HG03045 (cell line): Measurements from ENCODE around the gene SCAANT1.

Experiments used
- ATAC-seq: cut with Tn5 transposase; IDR thresholded peaks from one replicate; pipeline ENCODE4 v1.9.1; 2021; ENCODE audit warnings: mild to moderate bottlenecking, moderate library complexity; ENCODE audit not compliant: unreplicated experiment

SCAANT1 gene

DNA sequence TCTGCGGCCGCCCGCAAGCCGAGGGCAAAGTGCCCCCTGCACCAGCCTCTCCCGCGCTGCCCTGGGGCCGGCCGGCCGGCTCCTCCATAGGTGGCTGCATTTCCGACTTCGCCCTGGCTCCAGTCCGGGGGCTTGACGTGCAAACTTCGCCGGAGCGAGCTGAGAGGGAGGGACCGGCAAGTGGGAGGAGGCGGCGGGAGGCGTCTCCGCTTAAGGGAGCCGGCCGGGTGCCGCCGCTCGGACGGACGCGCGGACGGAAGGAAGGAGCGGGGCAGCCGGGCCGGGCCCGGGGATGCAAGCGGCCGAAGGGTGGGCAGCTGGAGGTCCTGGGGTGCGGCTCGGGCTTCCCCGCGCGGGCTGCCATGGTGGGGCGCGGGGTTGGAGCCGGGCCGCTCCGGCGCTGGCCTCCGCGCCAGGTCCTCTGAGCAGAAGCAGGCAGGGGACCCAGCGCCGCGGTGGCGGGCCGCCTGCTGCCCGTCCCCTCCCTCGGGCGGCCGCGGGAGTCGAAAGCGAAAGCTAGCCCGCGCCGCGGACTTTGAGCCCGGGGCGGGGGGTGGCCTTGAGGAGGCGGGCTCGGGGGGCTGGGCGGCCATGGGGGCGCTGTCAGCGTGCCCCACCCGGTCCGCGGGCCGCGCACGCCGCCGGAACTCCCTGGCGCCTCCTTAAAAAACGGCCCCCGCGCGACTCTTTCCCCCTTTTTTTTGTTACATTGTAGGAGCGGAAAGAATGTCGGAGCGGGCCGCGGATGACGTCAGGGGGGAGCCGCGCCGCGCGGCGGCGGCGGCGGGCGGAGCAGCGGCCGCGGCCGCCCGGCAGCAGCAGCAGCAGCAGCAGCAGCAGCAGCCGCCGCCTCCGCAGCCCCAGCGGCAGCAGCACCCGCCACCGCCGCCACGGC lies at the start of gene SCAANT1:
SCAANT1 (minus strand) TSS at position 511 of the 895 bp plus-strand sequence.
- peak; percentile 80 for ATAC-seq

DNA sequence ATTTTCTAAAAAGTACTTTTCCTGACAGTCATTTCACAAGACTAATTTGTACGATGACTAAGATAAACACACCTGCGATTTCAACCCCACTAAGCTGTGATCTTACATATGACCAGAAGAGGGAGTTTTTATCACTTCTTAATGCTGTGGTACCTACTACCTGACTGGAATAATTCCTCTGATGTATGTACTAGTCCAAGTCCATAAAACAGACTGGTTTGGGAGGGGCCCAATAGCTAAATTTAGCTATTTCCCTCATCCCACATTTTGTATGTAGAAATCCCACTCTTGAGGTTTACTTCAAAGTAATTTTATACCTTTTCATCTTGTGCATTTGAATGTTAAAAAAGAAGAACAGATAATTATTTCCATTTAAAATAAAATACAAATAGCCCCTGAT lies 49.7 kb upstream of the SCAANT1 start:
- ATAC-seq = peak; percentile 70

DNA sequence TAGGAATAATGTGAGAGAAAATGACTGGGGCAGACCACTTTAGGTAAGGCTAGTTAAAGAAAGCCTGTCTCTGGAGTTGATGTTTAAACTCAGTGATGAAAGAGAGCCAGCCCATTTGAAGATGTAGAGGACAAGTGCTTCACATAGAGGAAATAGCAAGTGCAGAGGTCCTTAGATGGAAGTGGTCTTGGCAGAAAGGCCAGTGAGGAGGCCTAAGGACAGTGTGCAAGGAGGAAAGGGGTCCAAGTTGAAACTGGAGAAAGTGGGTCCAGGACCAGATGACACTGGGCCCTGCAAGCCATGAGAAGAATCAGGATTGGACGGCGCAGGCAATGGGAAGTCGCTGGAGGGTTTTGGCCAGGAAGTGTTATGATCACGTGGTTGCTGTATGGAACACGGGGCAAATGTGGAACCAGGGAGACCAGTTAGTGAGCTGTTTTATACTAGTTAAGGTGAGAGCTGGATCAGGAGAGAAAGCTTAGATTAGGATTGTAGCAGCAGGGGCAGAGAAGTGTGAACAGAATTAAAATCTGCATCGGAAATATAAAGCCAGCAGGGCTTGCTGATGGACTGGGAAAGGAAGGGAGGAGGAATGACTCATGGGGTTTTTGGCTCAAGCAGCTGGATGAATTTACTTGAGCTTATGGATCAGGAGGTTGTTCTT lies 48.0 kb upstream of the SCAANT1 start:
- no peak for ATAC-seq

DNA sequence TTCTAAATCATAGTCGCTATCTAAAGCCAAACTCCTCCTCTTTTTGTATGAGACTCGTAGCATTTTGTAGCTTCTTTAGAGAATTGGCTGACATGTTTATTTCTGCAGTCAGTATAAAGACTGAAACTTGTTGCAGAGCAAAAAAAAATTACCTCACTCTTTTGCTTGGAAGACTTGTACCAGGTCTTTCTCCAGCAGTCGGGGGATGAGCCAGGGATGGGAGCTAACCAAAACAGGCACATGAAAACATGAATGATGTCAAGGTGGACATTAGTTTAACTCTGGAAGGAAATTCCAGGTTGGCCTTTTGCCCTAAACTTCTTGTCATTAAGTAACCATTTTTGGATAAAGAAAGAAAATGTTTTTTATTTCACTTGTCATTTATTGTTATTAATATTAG lies 47.0 kb upstream of the SCAANT1 start:
- ATAC-seq = no peak

DNA sequence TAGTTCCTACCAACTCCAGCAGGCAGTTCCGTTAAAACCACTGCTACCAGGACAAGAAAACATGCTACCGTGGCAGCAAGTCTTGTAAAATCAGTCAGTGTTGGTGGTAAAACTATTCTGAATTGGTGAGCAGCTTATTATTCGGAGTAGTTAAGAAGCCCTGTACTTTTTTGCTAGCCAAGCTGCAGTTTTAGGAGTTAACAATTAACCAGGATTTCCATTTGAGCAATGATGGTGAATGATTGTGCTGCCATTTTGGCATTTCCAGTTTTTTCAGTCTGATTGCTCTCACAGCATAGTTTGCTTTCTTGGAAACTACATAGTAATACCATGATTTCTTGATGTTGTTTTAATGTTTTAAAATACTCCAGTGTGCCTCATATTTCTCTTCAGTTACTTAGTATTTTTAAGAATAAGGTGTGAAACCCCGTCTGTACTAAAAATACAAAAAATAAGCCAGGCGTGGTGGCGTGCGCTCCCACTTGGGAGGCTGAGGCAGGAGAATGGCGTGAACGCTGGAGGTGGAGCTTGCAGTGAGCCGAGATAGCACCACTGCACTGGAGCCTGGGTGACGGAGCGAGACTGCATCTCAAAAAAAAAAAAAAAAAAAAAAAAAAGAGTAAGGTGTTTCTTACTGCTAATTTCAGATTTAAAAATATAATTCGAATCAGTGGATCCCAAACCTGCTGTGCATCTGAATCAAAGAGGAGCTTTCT lies 43.8 kb upstream of the SCAANT1 start:
- no peak for ATAC-seq

DNA sequence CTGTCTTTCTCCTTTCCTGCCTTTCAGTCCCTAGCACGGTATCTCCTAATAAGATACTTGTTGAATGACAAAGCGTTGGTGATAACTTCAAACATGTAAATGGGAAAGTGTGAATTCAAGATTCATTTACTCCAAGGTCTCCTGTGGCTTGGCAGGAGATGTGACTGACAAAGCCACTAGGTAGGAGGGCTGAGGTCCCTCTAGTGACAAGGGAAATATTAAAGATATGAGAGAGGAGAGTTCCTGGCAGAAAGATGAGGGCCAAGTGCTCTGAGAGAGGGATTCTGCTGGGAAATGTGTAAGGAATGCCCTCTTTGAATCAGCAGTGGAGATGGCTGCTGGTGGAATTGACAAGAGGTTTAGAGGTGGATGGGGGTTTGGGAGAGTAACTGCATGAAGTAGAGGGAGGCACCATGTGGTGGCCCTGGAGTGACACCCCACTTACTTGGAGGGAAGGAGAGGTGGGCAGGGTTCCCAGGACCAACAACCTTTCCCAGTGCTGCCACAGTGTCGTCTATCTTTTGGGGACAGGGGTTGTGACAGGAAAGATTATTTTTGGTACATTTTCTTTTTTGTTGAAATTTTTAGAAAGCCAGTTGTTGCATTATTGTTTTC lies 43.0 kb upstream of the SCAANT1 start:
- ATAC-seq = no peak

DNA sequence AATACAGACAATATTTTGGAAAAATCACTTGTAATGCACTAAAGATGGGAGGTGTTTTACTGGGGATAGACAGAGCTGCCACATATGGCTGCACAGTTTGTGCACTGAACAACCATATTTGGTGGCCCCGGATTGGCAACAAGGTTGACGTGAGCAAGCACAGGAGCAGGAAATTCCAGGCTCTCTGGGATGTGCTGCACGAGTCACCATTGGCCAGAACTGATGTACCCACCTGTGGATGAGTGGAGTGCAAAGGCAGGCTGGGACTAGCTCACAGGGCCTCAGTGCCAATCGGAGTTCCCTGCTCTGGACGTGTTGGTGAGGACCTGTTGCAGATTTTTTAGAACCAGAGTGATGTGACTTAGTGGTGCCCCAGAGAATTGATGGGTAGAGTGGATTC lies 42.0 kb upstream of the SCAANT1 start:
- ATAC-seq = no peak

DNA sequence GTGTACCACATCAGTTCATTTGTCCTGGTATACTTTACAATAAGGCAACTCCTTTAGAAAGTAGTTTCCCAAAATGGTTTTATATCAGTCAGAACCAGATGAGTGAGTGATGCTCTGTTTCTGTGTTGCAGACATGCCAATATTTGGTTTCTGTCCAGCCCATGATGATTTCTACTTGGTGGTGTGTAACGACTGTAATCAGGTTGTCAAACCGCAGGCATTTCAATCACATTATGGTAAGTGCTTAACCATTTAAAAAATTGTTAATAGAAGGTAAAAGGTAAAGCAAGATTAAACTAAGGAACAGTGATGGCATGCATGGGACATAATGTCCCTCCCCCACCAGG lies 40.0 kb upstream of the SCAANT1 start:
- no peak for ATAC-seq

DNA sequence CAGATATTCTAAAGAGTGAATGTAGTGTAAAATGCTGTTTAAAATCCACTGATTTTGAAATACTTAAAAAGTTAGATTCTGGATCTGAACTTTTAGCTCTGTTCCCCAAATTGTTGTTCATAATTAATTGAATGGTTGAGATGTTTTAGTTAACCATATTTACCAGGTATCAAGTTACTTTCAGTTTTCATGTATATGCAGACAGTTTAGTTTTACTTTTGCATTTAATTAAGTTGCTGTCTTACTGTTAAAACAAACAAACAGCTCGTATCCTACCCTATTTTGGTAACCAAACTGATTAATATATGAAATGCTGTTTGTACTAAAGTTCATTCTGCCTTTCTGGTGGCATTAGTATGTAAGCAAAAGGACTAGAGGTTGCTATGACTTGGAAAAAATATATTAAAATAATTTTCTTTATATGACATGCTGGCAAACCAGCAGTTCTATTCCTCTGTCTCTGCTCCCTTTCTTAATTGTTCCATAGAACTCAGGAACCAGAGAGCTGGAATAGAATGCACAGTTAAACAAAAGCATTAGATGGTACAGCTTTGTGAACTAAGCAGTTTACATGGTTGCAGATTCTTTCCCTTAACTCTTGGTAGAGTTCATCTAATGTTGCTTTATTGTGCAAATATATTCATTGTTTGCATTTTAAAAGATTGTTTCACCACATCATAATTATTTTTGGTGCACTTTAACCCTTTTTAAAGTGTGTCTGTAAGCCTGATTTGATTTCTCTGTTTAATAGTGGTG lies 39.5 kb upstream of the SCAANT1 start:
- no peak for ATAC-seq

DNA sequence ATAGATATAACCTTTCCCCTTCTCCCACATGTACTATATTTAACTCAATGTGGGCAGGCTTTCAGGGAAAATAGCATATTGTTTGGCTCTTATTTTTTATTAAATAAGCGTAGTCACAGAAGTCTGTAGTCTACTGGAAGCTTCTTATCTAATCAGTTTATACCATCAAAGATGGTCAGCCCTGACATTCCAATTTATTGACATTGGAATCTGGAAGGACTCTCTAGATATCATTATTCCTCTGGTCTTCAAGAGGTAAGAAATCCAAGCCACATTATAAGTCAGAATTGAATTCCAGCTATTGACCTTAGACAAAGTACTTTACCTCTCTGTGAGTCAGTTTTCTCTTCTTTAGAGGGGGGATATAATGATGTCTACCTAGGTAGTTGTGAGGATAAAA lies 38.5 kb upstream of the SCAANT1 start:
- no peak for ATAC-seq

DNA sequence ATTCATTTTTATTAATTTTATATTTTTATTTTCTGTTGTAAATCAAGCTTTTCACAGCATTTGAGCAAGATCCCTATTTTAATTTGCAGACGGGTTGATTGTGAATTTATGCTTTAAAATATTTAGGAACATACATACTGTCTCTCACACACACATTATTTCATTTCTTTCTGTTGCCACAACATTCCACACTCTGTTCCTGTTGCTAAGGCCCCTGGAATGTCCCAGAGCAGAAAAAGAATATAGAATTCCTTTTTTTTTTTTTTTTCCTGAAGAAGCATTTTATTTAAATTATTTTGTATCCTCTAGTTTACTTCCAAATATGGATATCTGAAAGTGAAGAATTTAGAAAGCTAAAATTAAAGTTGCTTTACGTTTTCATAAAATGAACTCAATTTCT lies 36.8 kb upstream of the SCAANT1 start:
- ATAC-seq = no peak

DNA sequence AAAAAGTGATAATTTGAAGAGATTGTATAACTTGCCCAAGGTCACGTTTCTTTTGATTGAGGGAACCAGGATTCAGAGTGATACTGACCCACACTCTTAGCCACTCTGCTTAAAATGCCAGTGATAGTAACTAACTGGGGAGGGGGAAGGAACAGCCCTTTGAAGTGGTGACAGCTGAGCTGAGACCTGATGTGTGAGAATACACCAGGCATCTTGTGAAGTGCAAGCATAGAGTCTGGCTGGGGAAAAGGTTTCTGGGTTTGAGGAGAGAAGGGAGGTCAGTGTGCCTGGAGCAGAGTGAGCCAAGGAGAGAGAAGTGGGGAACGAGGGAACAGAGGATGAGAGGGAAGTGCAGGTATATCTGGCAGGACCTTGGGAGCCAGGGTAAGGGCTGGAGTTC lies 35.4 kb upstream of the SCAANT1 start:
- no peak for ATAC-seq

DNA sequence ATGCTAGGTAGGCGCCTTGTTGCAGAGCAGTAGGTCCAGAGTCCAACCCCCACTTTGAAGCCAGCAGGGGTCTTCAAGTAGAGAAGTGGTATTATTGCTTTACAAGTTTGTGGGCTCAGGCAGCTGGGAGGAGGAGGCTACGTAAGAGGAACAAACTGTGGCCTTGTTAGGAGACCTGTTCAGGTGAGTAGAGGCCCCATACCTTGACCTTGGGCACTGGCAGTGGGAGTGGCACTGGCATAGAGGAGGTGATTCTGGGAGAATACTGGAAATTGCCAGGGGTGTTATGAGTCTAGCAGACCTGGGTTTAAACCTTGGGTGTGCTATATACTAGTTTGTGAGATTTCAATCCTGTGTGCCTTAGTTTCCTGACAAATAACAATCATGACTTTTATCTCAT lies 34.6 kb upstream of the SCAANT1 start:
- no peak for ATAC-seq

DNA sequence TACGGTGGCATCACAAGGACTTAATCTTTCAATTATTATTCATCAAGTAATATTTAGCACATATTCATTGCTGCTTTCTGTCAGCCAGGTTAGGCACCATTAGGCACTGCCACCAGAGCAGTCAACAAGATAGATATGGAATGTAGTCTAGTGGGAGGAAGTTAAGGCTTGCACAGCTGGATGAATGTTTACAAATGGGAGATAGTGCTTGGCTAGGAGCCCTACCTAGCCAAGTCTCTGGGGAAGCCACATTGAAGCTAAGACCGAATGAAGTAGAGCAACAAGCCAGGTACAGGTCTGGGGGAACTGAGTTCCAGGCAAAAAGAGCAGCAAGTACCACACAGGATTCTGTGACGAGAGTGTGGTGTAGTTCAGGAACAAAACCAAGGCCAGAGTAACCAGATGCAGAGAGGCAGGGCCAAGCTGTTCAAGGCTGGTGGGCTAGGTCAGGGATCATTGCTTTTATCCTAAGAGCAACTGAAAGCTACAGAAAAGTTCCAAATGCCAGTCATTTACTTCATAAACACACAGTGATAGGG lies 33.4 kb upstream of the SCAANT1 start:
- no peak for ATAC-seq

DNA sequence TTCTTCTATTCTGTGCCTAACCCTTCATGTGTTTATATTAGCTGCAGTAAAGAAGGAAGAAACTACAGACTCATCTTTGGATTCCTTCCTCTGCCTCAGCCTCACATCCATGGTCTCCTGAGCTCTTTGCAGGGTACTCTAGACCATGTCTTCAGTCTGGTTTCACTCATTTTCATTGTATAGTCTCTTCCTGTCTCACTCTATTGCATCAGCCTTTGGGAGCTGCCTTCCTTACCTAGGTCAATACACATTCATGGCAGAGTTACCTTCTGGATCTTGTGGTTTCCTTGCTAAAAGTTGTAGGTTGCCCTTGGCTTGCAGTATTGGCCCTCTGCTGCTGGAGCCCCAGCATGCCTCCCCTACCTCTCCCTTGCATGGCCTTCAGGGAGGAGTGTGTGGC lies 31.5 kb upstream of the SCAANT1 start:
- no peak for ATAC-seq

DNA sequence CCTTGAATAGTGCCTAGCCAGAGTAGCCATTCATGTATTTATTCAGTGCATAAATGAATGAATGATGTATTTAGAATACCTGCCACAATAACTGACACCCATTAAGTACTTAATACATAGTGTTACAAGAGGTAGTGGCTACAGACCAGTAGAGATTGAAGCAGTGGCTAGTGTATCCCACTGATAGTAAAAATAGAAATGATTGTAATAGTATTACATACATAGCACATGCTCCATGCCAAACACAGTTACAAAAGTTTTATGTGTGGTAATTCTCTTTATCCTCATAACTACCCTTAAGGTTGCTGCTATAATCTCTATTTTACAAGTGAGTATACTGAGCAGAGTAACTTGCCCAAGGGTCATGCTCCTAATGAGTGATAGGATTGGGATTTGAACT lies 30.3 kb upstream of the SCAANT1 start:
- no peak for ATAC-seq

DNA sequence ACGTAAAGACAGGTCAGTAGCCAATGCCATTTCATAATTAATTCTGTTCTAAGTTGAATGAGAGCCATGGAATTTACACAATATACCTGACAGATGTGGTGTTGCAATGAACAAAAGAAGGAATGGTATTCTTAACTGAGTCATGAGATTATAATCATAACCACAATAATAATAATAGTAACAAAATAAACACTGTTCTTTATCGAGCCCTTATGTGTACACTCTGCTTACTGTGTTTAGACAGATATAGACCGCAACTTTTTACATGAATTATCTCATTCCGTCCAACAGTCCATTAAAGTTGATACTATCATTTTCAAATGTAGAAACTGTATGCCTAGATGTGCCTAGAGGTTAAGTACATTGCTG lies 28.2 kb upstream of the SCAANT1 start:
- ATAC-seq = no peak

DNA sequence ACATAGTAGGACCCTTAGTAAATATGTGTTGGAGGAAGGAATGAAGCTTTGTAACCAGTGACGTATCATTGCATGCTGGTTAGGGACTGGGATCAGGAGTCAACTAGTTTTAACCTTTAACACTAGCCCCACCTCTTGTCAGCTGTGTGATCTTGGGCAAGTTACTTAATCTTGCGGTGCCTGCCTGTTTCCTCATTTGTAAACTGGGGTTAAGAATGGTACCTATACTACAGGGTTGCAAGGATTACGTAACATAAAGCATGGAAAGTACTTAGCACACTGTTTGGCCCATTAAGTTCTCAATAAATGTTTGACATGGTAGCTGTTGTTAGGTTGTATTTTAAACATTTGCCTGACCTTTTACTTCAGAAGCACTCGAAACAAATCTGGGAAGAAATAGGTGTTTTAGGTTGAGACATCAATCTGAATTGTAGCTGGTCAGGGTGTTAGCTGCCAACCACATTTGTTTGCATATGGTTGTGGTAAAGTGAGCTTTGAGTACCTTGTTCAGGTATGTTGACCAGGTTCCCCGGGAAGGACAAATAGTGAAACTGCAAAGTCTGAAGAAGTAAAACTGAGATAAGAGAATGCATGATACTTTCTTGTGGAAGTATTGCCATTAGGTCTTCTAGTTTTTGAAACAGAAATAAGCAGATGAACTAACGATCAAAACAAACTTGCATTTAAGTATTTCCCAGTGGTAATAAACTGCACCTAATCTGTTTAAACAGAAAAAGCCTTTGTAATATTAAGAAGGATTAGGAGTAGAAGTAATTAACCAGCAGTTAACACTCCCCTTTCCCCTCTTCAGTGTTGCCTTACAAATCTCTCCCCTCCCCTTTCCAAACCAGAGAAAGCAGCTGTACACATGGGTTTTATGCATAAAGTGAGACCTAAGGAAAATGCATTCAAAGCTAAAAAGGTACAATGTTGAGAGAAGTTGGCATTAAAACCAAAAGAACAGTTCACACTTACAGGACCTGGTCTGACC lies 25.8 kb upstream of the SCAANT1 start:
- peak; percentile 66 for ATAC-seq

DNA sequence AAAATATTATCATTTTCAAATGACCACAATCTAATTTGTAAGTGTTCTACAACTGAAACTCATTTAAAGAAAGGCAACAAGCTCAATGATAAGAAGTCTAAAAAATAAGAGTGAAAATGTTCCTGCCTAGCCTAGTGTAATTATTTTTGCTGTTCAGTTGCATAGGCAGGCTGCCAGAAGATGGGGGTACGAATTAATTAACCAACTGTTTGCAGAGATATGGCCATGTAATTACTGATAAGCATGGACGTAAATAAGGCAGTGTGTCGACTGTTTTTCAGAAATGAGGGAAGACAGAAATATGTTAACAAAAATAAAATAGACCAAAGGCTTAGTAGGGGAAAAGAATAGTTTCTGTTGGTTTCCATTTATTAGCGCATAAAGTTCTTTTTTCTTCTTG lies 24.7 kb upstream of the SCAANT1 start:
- ATAC-seq = no peak
